OCI-LY3 (cell line): ENCODE measurements around the gene PAXIP1.

ENCODE experiments used
- H2AFZ ChIP-seq: fragments of 200-600, 300-600 bp; shearing (Covaris generic); 2 replicates; pipeline ENCODE4 v1.6.0; 2014; ENCODE audit warnings: antibody characterized with exemption, low read depth, low read length
- H3K27ac ChIP-seq: fragments of 200-600, 300-600 bp; sonication (generic); 2 replicates; pipeline ENCODE4 v1.5.1; 2014; ENCODE audit warnings: mild to moderate bottlenecking, low read length, moderate library complexity, mixed read lengths
- H3K27me3 ChIP-seq: fragments of 200-600, 300-600 bp; sonication (generic); 2 replicates; pipeline ENCODE4 v1.6.1; 2014; ENCODE audit warnings: low read depth, low read length, mixed read lengths
- H3K36me3 ChIP-seq: fragments of 200-600, 300-600 bp; sonication (generic); replicated peaks from 2 replicates; pipeline ENCODE3; 2014; ENCODE audit warnings: low read depth, low read length, mixed read lengths
- H3K4me1 ChIP-seq: fragments of 300-600, 200-600 bp; sonication (generic); 2 replicates; pipeline ENCODE4 v1.6.1; 2014; ENCODE audit warnings: low read length, mixed read lengths
- H3K4me2 ChIP-seq: fragments of 200-600, 300-600 bp; sonication (generic); 2 replicates; pipeline ENCODE4 v1.6.1; 2014; ENCODE audit warnings: low read length, mixed read lengths
- H3K4me3 ChIP-seq: fragments of 300-600, 200-600 bp; sonication (generic); 2 replicates; pipeline ENCODE4 v1.5.1; 2014; ENCODE audit warnings: antibody characterized with exemption, mild to moderate bottlenecking, low read length, moderate library complexity
- H3K79me2 ChIP-seq: fragments of 300-600, 200-600 bp; shearing (Covaris generic); 2 replicates; pipeline ENCODE4 v1.6.1; 2014; ENCODE audit warnings: mild to moderate bottlenecking, low read length, mixed read lengths
- H3K9ac ChIP-seq: fragments of 300-600, 200-600 bp; shearing (Covaris generic); 2 replicates; pipeline ENCODE4 v1.6.0; 2014; ENCODE audit warnings: mild to moderate bottlenecking, low read length, moderate library complexity
- H3K9me3 ChIP-seq: fragments of 200-600, 300-600 bp; shearing (Covaris generic); 2 replicates; pipeline ENCODE4 v1.6.1; 2014; ENCODE audit warnings: low read length, mixed read lengths; ENCODE audit not compliant: insufficient read depth
- H4K20me1 ChIP-seq: fragments of 200-600, 300-600 bp; sonication (generic); 2 replicates; pipeline ENCODE4 v1.6.1; 2016; ENCODE audit warnings: low read length, mixed read lengths; ENCODE audit not compliant: insufficient read depth
- EZH2phosphoT487 ChIP-seq: fragments of 200-600 bp; shearing (Covaris generic); IDR thresholded peaks from 2 replicates; pipeline ENCODE4 v1.6.1; 2018; ENCODE audit warnings: antibody characterized with exemption, mixed run types, low read depth
- TF ChIP-seq, protein P1 (sequence below): fragments of 200-600, 300-600 bp; sonication (generic); IDR thresholded peaks from 2 replicates; pipeline ENCODE4 v1.5.1; 2014; ENCODE audit warnings: antibody characterized with exemption, low read length, low read depth

PAXIP1 gene

DNA sequence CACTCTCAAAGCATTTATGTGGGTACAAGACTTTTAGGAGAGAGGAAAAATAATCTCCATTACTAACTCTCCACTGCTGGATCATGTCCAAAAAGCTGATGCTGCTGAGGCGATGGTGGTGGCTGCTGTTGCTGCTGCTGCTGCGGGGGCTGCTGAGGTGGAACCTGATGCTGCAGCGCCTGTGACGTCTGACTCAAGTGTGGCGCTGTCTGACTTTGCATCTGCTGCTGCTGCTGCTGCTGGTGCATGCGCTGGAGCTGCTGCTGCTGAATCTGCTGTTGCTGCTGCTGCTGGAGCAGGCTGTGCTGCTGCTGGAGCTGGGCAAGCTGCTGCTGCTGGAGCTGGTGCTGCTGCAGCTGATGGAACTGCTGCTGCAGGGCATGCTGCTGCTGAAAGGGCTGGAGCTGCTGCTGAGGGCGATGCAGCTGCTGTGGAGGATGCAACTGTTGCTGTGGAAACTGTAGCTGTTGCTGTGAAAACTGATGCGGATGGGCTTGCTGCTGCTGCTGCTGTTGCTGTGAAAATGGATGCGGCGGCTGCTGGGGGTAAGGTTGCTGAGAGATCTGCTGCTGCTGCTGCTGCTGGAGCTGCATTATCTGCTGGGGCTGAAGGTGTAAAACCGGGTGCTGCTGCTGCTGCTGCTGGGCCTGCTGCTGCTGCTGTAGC is 34.5 kb downstream of the PAXIP1 start:
- H2AFZ ChIP-seq: no peak overlapping the region
- H3K4me3 ChIP-seq: no peak overlapping the region
- no peaks in the 10 kb centered on the region for H3K9me3 ChIP-seq
- H3K4me2 ChIP-seq: no peak overlapping the region
- H4K20me1 ChIP-seq: peaks cover 19% of the 10 kb centered on the region
- peaks cover 75% of the 10 kb centered on the region for H3K36me3 ChIP-seq
- no peak overlapping the region for H3K9ac ChIP-seq
- H3K4me1 ChIP-seq: no peaks in the 10 kb centered on the region
- no peaks in the 10 kb centered on the region for H3K27me3 ChIP-seq
- TF ChIP-seq, protein P1, sequence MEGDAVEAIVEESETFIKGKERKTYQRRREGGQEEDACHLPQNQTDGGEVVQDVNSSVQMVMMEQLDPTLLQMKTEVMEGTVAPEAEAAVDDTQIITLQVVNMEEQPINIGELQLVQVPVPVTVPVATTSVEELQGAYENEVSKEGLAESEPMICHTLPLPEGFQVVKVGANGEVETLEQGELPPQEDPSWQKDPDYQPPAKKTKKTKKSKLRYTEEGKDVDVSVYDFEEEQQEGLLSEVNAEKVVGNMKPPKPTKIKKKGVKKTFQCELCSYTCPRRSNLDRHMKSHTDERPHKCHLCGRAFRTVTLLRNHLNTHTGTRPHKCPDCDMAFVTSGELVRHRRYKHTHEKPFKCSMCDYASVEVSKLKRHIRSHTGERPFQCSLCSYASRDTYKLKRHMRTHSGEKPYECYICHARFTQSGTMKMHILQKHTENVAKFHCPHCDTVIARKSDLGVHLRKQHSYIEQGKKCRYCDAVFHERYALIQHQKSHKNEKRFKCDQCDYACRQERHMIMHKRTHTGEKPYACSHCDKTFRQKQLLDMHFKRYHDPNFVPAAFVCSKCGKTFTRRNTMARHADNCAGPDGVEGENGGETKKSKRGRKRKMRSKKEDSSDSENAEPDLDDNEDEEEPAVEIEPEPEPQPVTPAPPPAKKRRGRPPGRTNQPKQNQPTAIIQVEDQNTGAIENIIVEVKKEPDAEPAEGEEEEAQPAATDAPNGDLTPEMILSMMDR: no peak
- no peak for TF ChIP-seq EZH2phosphoT487
- no peak overlapping the region for H3K27ac ChIP-seq
- peaks cover 71% of the 10 kb centered on the region for H3K79me2 ChIP-seq

- H3K4me2 ChIP-seq: no peak overlapping the region
- no peaks in the 10 kb centered on the region for H3K27me3 ChIP-seq
- H4K20me1 ChIP-seq: peaks cover 9% of the 10 kb centered on the region
- no peak for TF ChIP-seq EZH2phosphoT487
- TF ChIP-seq, protein P1: no peak
- no peak overlapping the region for H3K4me3 ChIP-seq
- no peaks in the 10 kb centered on the region for H3K4me1 ChIP-seq
- H3K27ac ChIP-seq: no peak overlapping the region
- no peaks in the 10 kb centered on the region for H3K9me3 ChIP-seq
- H2AFZ ChIP-seq: no peak overlapping the region
- peaks cover 76% of the 10 kb centered on the region for H3K36me3 ChIP-seq
- no peak overlapping the region for H3K9ac ChIP-seq
- H3K79me2 ChIP-seq: peaks cover 61% of the 10 kb centered on the region
These were observed 35.4 kb downstream of the PAXIP1 start for GRCh38 chr7:154967401-154967955.

DNA sequence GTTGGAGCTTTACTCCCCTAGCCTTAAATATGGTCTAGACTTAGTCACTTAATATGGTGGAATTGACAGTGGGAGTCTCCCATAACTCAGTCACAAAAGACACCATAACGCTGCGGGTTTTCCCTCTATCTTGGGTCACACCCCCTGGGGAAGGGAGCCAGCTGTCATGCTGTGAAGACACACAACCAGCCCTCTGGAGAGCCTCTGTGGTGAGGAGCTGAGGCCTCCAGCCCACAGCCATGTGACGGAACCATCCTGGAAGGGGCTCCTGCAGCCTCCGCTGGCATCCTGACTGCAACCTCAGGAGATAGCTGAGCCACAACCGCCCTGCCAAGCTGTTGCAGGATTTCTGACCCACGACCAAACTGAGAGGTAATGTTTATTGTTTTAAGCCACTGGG is 37.9 kb downstream of the PAXIP1 start:
- H3K4me3 ChIP-seq: no peak overlapping the region
- no peak overlapping the region for H3K4me2 ChIP-seq
- H2AFZ ChIP-seq: no peak overlapping the region
- H4K20me1 ChIP-seq: peaks cover 5% of the 10 kb centered on the region; the same call in 1 of the 2 replicates
- H3K36me3 ChIP-seq: peaks cover 89% of the 10 kb centered on the region
- H3K4me1 ChIP-seq: no peaks in the 10 kb centered on the region
- H3K79me2 ChIP-seq: peaks cover 38% of the 10 kb centered on the region
- H3K9me3 ChIP-seq: no peaks in the 10 kb centered on the region
- no peak overlapping the region for H3K27ac ChIP-seq
- no peak overlapping the region for H3K9ac ChIP-seq
- no peaks in the 10 kb centered on the region for H3K27me3 ChIP-seq
- TF ChIP-seq EZH2phosphoT487: no peak
- TF ChIP-seq, protein P1: no peak

DNA sequence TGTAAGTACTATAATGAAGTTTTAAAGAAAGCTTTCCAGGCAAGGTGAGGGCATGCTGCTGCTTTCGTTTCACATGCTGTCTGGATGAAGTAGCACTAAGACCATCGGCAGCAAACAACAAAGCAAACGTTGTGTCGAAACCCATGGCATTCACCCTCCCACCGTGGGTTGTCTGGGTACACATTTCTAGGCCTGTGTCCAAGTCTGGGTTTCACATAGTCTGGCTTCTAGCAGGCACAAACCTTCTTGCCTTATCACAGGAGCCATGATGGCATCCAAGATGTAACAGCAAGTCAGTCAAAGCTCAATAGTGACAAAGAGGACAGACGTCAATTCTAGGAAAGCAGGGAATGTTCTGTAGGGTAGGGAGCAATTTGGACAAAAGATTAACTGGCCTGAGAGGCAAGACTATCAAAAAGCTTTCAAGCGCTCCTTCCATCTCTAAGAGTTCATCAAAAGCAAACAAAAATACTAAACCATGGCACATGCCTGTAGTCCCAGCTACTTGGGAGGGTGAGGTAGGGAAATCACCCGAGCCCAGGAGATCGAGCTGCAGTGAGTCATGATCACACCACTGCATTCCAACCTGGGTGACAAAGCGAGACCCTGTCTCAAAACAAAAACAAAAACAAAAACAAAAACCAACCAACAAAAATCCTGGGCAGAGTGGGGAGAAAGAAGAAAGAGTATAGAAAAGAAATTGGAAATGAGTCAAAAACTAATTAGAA is 42.7 kb downstream of the PAXIP1 start:
- no peaks in the 10 kb centered on the region for H3K4me1 ChIP-seq
- H4K20me1 ChIP-seq: peaks cover 5% of the 10 kb centered on the region; the same call in 1 of the 2 replicates
- TF ChIP-seq, protein P1: no peak
- H3K36me3 ChIP-seq: peaks cover 82% of the 10 kb centered on the region
- H3K4me3 ChIP-seq: no peak overlapping the region
- peaks cover 3% of the 10 kb centered on the region; the same call in 1 of the 2 replicates for H3K79me2 ChIP-seq
- no peaks in the 10 kb centered on the region for H3K27me3 ChIP-seq
- no peaks in the 10 kb centered on the region for H3K9me3 ChIP-seq
- H3K9ac ChIP-seq: no peak overlapping the region
- no peak overlapping the region for H3K4me2 ChIP-seq
- no peak overlapping the region for H2AFZ ChIP-seq
- no peak overlapping the region for H3K27ac ChIP-seq
